Activated CD4-positive, CD25-positive, alpha-beta regulatory T cell treated with anti-CD3 and anti-CD28 coated beads, Interleukin-2, amount 50 U/mL, for 72 hours (primary cell): ENCODE data around the gene PCIF1.
"Not testable (repeated sequence)": the region's sequence is repeated elsewhere in the genome, so short reads cannot be mapped to it uniquely, and the experiment has no call there.

Experiments used
- DNase-seq: peaks from one replicate; pipeline ENCODE4 v3.0.0; 2021

PCIF1 gene

GRCh38 chr20:45948261-45948733, 13.8 kb downstream of the PCIF1 start:
- no peak for DNase-seq

- no peak for DNase-seq
These were observed 14.5 kb downstream of the PCIF1 start for GRCh38 chr20:45948742-45949541.

- no peak for DNase-seq
These were observed 15.3 kb downstream of the PCIF1 start for GRCh38 chr20:45949542-45950329.

- no peak for DNase-seq
These were observed 15.8 kb downstream of the PCIF1 start for GRCh38 chr20:45950330-45950646.

GRCh38 chr20:45951925-45952834, 17.7 kb downstream of the PCIF1 start:
- DNase-seq: no peak

GRCh38 chr20:45952861-45953260, 18.4 kb downstream of the PCIF1 start:
- no peak for DNase-seq

- DNase-seq: no peak
These were observed 19.2 kb downstream of the PCIF1 start for GRCh38 chr20:45953672-45954071.

GRCh38 chr20:45956326-45956725, 21.8 kb downstream of the PCIF1 start:
- DNase-seq: not testable (repeated sequence)

GRCh38 chr20:45957021-45957941, 22.8 kb downstream of the PCIF1 start:
- peak; percentile 7 for DNase-seq

- no peak for DNase-seq
These were observed 24.1 kb downstream of the PCIF1 start for GRCh38 chr20:45958593-45958992.

- DNase-seq: no peak
These were observed 24.6 kb downstream of the PCIF1 start for GRCh38 chr20:45959126-45959525.

GRCh38 chr20:45959956-45960630, 25.6 kb downstream of the PCIF1 start:
- no peak for DNase-seq

- no peak for DNase-seq
These were observed 27.7 kb downstream of the PCIF1 start for GRCh38 chr20:45962031-45962755.

GRCh38 chr20:45963059-45964005, 28.8 kb downstream of the PCIF1 start:
- DNase-seq: no peak

- no peak for DNase-seq
These were observed 29.5 kb downstream of the PCIF1 start for GRCh38 chr20:45964006-45964400.

GRCh38 chr20:45965169-45966002, 30.9 kb downstream of the PCIF1 start:
- DNase-seq: peak; percentile 27

- DNase-seq: peak; percentile 28
These were observed 33.1 kb downstream of the PCIF1 start for GRCh38 chr20:45967551-45968080.

- DNase-seq: peak; percentile 26
These were observed 33.7 kb downstream of the PCIF1 start for GRCh38 chr20:45968081-45968671.
